ENCODE data around the gene WDR5B. TPM values are rescaled to one million over a fixed set of nuclear protein-coding genes. Genes with fewer than 3 reads are reported as not detected.
A peak's percentile ranks its signal among the peaks of the same experiment; 100 is the strongest.

Gene WDR5B
- total RNA-seq, 1 donor from 2014 or later: 4.9 TPM

DNA sequence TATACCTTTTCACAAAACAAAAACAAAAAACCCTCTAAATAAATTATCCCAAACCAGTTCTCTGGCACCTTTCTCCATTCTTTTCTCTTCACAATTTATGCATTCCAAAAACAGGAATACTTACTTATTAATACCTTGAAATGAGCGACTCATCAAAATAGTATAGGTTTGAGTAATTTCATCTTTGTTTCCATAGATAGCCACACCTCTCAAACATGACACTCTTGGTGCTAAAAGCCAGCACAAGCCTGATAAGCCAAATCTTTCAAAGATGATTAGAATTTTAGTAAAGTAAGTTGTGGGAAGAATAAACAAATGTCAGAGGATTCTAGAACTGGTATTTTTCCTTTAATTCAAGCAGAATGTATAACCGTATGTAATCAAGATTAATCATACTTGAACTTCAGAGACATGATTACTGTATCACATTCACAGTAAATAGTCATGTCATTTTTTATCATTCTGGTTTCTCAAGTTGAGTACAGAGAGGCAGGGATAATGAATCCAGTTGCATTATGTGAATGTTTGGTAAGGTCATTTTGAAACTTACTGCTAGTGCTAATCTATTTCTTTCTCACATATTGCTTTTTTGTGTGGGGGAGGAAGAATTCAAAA is 12.1 kb upstream of the WDR5B start:
- Mint-ChIP-seq H3K9me3 (no peaks in the 10 kb centered on the region), H3K4me1 (peaks cover 13% of the 10 kb centered on the region), H3K27me3 (no peaks in the 10 kb centered on the region), H3K4me3 (no peak overlapping the region), H3K36me3 (ENCODE audit: low read depth) (peaks cover 70% of the 10 kb centered on the region), H3K27ac (peak overlapping the region; percentile 72)
- no peak for DNase-seq
- intact Hi-C loops (cut with micrococcal nuclease): loop anchor here (1.0 to 5.0 kb wide), 3 partner anchors 36 to 182 kb away; no protein-coding TSS in a partner anchor

DNA sequence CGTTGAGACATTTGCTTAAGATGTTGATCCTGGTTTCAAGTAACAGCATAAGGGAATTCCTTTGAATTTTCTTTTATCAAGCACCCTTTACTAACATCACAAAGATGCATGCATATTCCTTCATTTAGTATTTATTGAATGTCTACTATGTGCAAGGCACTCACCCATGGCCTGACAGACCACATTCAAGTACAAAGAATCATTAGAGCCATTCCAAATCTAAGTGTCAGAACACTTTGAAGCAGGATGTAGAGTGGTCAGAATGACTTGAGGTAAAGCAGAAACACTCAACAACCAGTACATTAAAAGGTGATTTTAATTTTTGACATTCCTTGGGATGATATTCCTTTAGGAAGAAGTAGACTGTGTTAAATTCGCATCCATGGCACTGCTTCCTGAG is 6.0 kb upstream of the WDR5B start:
- Mint-ChIP-seq H3K4me1 (peaks cover 8% of the 10 kb centered on the region), H3K27me3 (no peaks in the 10 kb centered on the region), H3K9me3 (no peaks in the 10 kb centered on the region), H3K4me3 (no peak overlapping the region), H3K27ac (no peak overlapping the region), H3K36me3 (ENCODE audit: low read depth) (peaks cover 48% of the 10 kb centered on the region)
- intact Hi-C loops (cut with micrococcal nuclease): no loop called here
- DNase-seq: no peak

- no peak overlapping the region for H3K4me3 Mint-ChIP-seq
- no peaks in the 10 kb centered on the region for H3K9me3 Mint-ChIP-seq
- no peaks in the 10 kb centered on the region for H3K27me3 Mint-ChIP-seq
- no peak overlapping the region for H3K27ac Mint-ChIP-seq
- DNase-seq: no peak
- H3K36me3 Mint-ChIP-seq (ENCODE audit: low read depth): peaks cover 40% of the 10 kb centered on the region
- intact Hi-C loops (cut with micrococcal nuclease): no loop called here
- H3K4me1 Mint-ChIP-seq: peaks cover 13% of the 10 kb centered on the region
Observed at GRCh38 chr3:122421101-122421500, 5.2 kb upstream of the WDR5B start.

DNA sequence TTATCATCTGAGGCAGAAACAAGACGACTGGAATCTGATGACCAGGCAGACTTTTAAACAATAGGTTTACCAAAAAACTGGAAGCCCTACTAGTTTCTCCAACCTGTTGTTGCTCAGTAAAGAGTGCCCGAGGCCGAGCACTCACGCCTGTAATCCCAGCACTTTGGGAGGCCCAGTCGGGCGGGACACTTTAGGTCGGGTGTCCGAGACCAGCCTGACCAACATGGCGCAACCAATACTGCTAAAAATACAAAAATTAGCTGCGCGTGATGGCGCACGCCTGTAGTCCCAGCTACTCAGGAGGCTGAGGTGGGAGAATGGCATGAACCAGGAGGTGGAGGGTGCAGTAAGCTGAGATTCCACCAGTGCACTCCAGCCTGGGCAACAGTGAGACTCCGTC is 1.1 kb upstream of the WDR5B start:
- peaks cover 43% of the 10 kb centered on the region for H3K36me3 Mint-ChIP-seq (ENCODE audit: low read depth)
- no peak for DNase-seq
- H3K27me3 Mint-ChIP-seq: peaks cover 3% of the 10 kb centered on the region
- intact Hi-C loops (cut with micrococcal nuclease): loop anchor here (1.0 to 2.0 kb wide), 6 partner anchors 33 to 872 kb away; partner anchors contain the start of genes FAM162A, HSPBAP1, KPNA1 and PARP14
- H3K4me3 Mint-ChIP-seq: peak overlapping the region; percentile 98
- H3K27ac Mint-ChIP-seq: peak overlapping the region; percentile 99
- H3K9me3 Mint-ChIP-seq: no peaks in the 10 kb centered on the region
- peaks cover 38% of the 10 kb centered on the region for H3K4me1 Mint-ChIP-seq

GRCh38 chr3:122415104-122415744 is 638 bp downstream of the WDR5B start:
- peak; percentile 86 for DNase-seq
- Mint-ChIP-seq H3K4me3 (peak overlapping the region; percentile 98), H3K9me3 (no peaks in the 10 kb centered on the region), H3K27me3 (peaks cover 3% of the 10 kb centered on the region), H3K27ac (peak overlapping the region; percentile 99), H3K36me3 (ENCODE audit: low read depth) (peaks cover 44% of the 10 kb centered on the region), H3K4me1 (peaks cover 39% of the 10 kb centered on the region)
- intact Hi-C loops (cut with micrococcal nuclease): no loop called here

DNA sequence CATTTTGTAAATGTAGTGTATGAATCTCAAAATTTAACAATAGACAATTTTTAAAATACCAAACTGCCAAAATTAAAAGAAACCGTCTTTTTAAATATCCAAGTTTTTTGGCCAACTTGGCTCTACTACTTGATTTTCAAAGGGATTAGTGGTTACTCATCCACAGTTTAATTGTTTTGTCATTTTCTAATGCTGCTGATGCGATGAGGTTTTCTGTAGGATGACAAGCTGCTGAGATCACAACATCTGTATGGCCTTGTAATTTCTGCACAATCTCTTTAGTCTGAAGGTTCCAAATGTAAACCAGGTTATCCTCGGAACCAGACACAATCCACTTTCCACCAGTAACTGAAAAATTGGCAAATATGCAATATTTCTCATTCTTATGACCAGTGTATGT is 1.5 kb downstream of the WDR5B start:
- H3K27ac Mint-ChIP-seq: peak overlapping the region; percentile 99
- DNase-seq: no peak
- intact Hi-C loops (cut with micrococcal nuclease): no loop called here
- H3K27me3 Mint-ChIP-seq: peaks cover 3% of the 10 kb centered on the region
- peak overlapping the region; percentile 98 for H3K4me3 Mint-ChIP-seq
- peaks cover 41% of the 10 kb centered on the region for H3K4me1 Mint-ChIP-seq
- H3K9me3 Mint-ChIP-seq: no peaks in the 10 kb centered on the region
- H3K36me3 Mint-ChIP-seq (ENCODE audit: low read depth): peaks cover 47% of the 10 kb centered on the region

GRCh38 chr3:122410639-122411038 is 5.2 kb downstream of the WDR5B start:
- Mint-ChIP-seq H3K27me3 (no peaks in the 10 kb centered on the region), H3K9me3 (no peaks in the 10 kb centered on the region), H3K4me1 (peaks cover 30% of the 10 kb centered on the region), H3K36me3 (ENCODE audit: low read depth) (peaks cover 69% of the 10 kb centered on the region), H3K4me3 (no peak overlapping the region), H3K27ac (no peak overlapping the region)
- intact Hi-C loops (cut with micrococcal nuclease): no loop called here
- DNase-seq: no peak

- Mint-ChIP-seq H3K36me3 (ENCODE audit: low read depth) (peaks cover 70% of the 10 kb centered on the region), H3K9me3 (no peaks in the 10 kb centered on the region), H3K4me1 (peaks cover 27% of the 10 kb centered on the region), H3K27ac (no peak overlapping the region), H3K4me3 (no peak overlapping the region), H3K27me3 (no peaks in the 10 kb centered on the region)
- intact Hi-C loops (cut with micrococcal nuclease): no loop called here
- DNase-seq: no peak
Observed at GRCh38 chr3:122410111-122410510, 5.8 kb downstream of the WDR5B start.

DNA sequence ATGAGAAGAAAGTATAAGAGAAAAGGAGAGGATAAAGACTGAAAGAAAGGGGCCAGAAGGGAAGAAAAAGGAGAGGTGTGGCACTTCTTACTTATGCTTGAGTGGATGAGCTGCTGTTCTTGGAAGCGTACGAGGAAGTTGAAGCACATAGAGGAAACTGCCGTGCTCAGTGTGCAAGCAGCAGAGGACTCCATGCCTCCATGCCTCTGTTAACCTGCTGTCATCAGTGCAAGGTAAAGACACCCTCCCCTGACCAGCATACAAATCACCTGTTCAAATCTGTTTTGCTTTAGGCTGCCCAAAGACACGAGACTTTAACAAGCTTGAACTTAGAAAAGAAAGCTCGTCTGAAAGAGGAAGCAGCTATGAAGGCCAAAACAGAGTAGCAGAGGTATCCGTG is 6.4 kb downstream of the WDR5B start:
- peaks cover 72% of the 10 kb centered on the region for H3K36me3 Mint-ChIP-seq (ENCODE audit: low read depth)
- peak overlapping the region; percentile 1 for H3K27ac Mint-ChIP-seq

DNA sequence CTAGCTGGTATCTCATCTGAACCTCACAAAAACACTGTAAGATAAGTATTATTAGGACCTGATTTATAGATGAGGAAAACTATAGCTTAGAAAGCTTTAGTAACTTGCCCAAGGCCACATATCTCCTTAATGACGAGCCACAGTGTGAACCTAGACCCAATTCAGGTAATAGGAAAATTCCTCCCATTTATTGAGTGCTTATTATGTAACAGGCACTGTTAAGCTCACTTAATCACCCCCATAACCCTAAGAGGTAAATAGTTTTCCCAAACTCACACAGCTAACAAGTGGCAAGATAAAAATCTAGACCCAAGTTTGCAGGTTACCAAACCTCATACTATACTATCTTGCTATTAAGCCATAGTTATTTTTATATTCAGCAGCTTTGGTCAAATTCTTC is 7.9 kb downstream of the WDR5B start:
- no peak for DNase-seq
- H3K27ac Mint-ChIP-seq: no peak overlapping the region
- no peak overlapping the region for H3K4me3 Mint-ChIP-seq
- no peaks in the 10 kb centered on the region for H3K9me3 Mint-ChIP-seq
- intact Hi-C loops (cut with micrococcal nuclease): no loop called here
- no peaks in the 10 kb centered on the region for H3K27me3 Mint-ChIP-seq
- peaks cover 71% of the 10 kb centered on the region for H3K36me3 Mint-ChIP-seq (ENCODE audit: low read depth)
- H3K4me1 Mint-ChIP-seq: peaks cover 16% of the 10 kb centered on the region

More for the DNA sequence above, 6.4 kb downstream of the WDR5B start:
- no peaks in the 10 kb centered on the region for H3K27me3 Mint-ChIP-seq
- H3K4me1 Mint-ChIP-seq: peaks cover 21% of the 10 kb centered on the region
- intact Hi-C loops (cut with micrococcal nuclease): no loop called here
- DNase-seq: no peak
- H3K9me3 Mint-ChIP-seq: no peaks in the 10 kb centered on the region
- no peak overlapping the region for H3K4me3 Mint-ChIP-seq

DNA sequence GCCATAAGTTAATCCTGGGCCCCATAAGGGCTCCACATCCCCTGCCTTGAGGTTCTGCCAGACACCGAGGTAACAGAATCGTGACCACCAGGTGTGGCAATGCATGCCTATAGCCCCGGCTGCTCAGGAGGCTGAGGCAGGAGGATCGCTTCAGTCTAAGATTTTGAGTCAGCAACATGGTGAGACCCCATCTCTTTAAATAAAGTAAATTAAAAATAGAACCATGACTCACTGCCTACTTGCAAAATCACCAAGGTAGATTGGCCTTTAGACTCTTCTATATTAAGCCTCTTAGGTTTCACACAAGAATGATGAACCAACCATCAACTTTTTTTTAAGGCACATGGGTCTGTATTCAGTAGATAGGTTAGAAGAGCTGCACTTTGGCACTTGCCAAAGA is 9.7 kb downstream of the WDR5B start:
- H3K27ac Mint-ChIP-seq: no peak overlapping the region
- no peak overlapping the region for H3K4me3 Mint-ChIP-seq
- no peaks in the 10 kb centered on the region for H3K27me3 Mint-ChIP-seq
- H3K9me3 Mint-ChIP-seq: no peaks in the 10 kb centered on the region
- peaks cover 14% of the 10 kb centered on the region for H3K4me1 Mint-ChIP-seq
- no peak for DNase-seq
- intact Hi-C loops (cut with micrococcal nuclease): no loop called here
- peaks cover 68% of the 10 kb centered on the region for H3K36me3 Mint-ChIP-seq (ENCODE audit: low read depth)

DNA sequence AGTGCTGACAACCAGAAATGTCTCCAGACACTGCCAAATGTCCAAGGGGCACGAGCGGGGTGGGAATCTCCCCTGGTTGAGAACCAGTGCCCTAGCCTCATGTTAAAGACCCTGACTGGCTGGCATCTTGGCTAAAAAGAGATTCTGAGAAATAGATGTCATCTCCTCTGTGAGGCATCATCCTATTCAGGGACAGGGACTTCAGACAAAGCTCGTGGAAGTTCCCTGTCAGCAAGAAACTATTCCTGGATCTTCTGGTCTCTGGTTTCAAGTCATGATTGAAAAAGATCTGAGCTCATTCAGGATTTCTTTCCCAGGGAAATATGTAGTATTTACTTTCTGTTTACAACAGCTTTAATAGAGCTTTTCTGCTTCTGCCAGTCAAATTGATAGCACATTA is 10.8 kb downstream of the WDR5B start:
- no peaks in the 10 kb centered on the region for H3K9me3 Mint-ChIP-seq
- intact Hi-C loops (cut with micrococcal nuclease): no loop called here

GRCh38 chr3:122403489-122403888 is 12.4 kb downstream of the WDR5B start:
- intact Hi-C loops (cut with micrococcal nuclease): no loop called here
- H3K36me3 Mint-ChIP-seq (ENCODE audit: low read depth): peaks cover 57% of the 10 kb centered on the region
- no peak overlapping the region for H3K4me3 Mint-ChIP-seq
- H3K4me1 Mint-ChIP-seq: peaks cover 5% of the 10 kb centered on the region
- no peak for DNase-seq
- H3K27ac Mint-ChIP-seq: no peak overlapping the region
- no peaks in the 10 kb centered on the region for H3K9me3 Mint-ChIP-seq
- no peaks in the 10 kb centered on the region for H3K27me3 Mint-ChIP-seq

More for the DNA sequence above, 10.8 kb downstream of the WDR5B start:
- Mint-ChIP-seq H3K36me3 (ENCODE audit: low read depth) (peaks cover 65% of the 10 kb centered on the region), H3K27ac (no peak overlapping the region), H3K4me3 (no peak overlapping the region), H3K27me3 (no peaks in the 10 kb centered on the region), H3K4me1 (peaks cover 11% of the 10 kb centered on the region)
- no peak for DNase-seq

DNA sequence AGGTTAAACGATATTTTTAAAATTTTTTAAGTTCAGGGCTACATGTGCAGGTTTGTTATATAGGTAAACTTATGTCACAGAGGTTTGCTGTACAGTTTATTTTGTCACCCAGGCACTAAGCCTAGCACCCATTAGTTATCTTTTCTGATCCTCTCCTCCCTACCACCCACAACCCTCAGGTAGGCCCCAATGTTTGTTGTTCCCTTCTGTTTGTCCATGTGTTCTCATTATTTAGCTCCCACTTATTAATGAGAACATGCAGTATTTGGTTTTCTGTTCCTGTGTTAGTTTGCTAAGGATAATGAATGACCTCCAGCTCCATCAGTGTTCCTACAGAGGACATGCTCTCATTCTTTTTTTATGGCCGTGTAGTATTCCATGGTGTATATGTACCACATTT is 16.9 kb downstream of the WDR5B start:
- Mint-ChIP-seq H3K27me3 (no peaks in the 10 kb centered on the region), H3K4me1 (peaks cover 39% of the 10 kb centered on the region), H3K4me3 (no peak overlapping the region), H3K36me3 (ENCODE audit: low read depth) (peaks cover 48% of the 10 kb centered on the region), H3K9me3 (no peaks in the 10 kb centered on the region), H3K27ac (no peak overlapping the region)
- DNase-seq: no peak
- intact Hi-C loops (cut with micrococcal nuclease): no loop called here

Measured in activated CD4-positive, alpha-beta T cell treated with anti-CD3 and anti-CD28 coated beads, Interleukin-2, amount 10 ng/mL, durations not matched to agents 24 days and 14 days (primary cell).